Measurements from ENCODE around the gene HOXB9.

The HOXB9 gene

GRCh38 chr17:48582750-48583069 is 43.4 kb downstream of the HOXB9 start:
- DNase-seq, result no peak

GRCh38 chr17:48579760-48580554 is 46.2 kb downstream of the HOXB9 start:
- DNase-seq, result no peak

GRCh38 chr17:48579471-48579759 is 46.7 kb downstream of the HOXB9 start:
- DNase-seq, result no peak

GRCh38 chr17:48578616-48579470 is 47.3 kb downstream of the HOXB9 start:
- DNase-seq, result no peak

GRCh38 chr17:48577946-48578615 is 48.1 kb downstream of the HOXB9 start, which contains the start of gene HOXB4:
Gene HOXB4 (minus strand): TSS chr17:48578350. CDS start chr17:48578319, 31 bp downstream.
- peak; percentile 35 for DNase-seq

GRCh38 chr17:48577330-48577945 is 48.7 kb downstream of the HOXB9 start:
- no peak for DNase-seq

- no peak for DNase-seq
Measured at GRCh38 chr17:48576479-48577309, 49.5 kb downstream of the HOXB9 start.

GRCh38 chr17:48575673-48576478 is 50.3 kb downstream of the HOXB9 start:
- DNase-seq, result no peak

- peak; percentile 90 for DNase-seq
Measured at GRCh38 chr17:48575066-48575582, 51.0 kb downstream of the HOXB9 start.

- DNase-seq, result no peak
Measured at GRCh38 chr17:48574505-48575065, 51.6 kb downstream of the HOXB9 start.

- DNase-seq, result no peak
Measured at GRCh38 chr17:48571826-48572417, 54.2 kb downstream of the HOXB9 start.
